Lower lobe of right lung (tissue), 2 donors: ENCODE results near the gene NOTCH2. TPM values are rescaled to one million over a fixed set of nuclear protein-coding genes. Genes with fewer than 3 reads are reported as not detected.
"Not testable (repeated sequence)": the region's sequence is repeated elsewhere in the genome, so short reads cannot be mapped to it uniquely, and the experiment has no call there.

Source experiments
- ATAC-seq, 2 donors: fragments of 200-7000 bp; cut with Tn5 transposase; one replicate each; pipeline ENCODE4 v1.9.1; 2020 to 2022; ENCODE audit warnings: mild to moderate bottlenecking in 2 of 2, moderate library complexity in 2 of 2
- DNase-seq: peaks from one replicate; pipeline ENCODE4 v3.0.0-alpha.2; 2020
- H3K27ac ChIP-seq: fragments of 200-600 bp; one replicate; pipeline ENCODE4 v1.8.0; 2022
- H3K27me3 ChIP-seq: fragments of 200-600 bp; one replicate; pipeline ENCODE4 v1.8.0; 2022; ENCODE audit warnings: low read depth
- H3K36me3 ChIP-seq: fragments of 200-600 bp; one replicate; pipeline ENCODE4 v1.8.0; 2022; ENCODE audit warnings: mild to moderate bottlenecking
- H3K4me1 ChIP-seq: fragments of 200-600 bp; one replicate; pipeline ENCODE4 v1.8.0; 2022
- H3K4me3 ChIP-seq: fragments of 200-600 bp; one replicate; pipeline ENCODE4 v1.8.0; 2022; ENCODE audit warnings: mild to moderate bottlenecking
- H3K9me3 ChIP-seq: fragments of 200-600 bp; one replicate; pipeline ENCODE4 v1.8.0; 2022
- intact Hi-C: fragments of 100-400 bp; cut with DNase I; formaldehyde crosslinking; loops from one replicate; pipeline ENCODE4 v1.11.0; 2022
- total RNA-seq: library from RNA; stranded (reverse); fragmentation: NEBNext Ultra II Directional; extraction: Animal tissue kit (Norgen Biotek cat#: 25700); gene quantifications from one replicate; pipeline ENCODE4 v1.2.1, GENCODE V29; 2021
- TF ChIP-seq, protein P1 (sequence below): fragments of 200-600 bp; IDR thresholded peaks from one replicate; pipeline ENCODE4 v1.8.0; 2022; ENCODE audit warnings: antibody characterized with exemption, mild to moderate bottlenecking
- donor health status: DM: no; HTN: yes; CAD: no; lungs with severe emphysema.

Gene NOTCH2
- total RNA-seq, 1 donor from 2014 or later: 101 TPM

DNA sequence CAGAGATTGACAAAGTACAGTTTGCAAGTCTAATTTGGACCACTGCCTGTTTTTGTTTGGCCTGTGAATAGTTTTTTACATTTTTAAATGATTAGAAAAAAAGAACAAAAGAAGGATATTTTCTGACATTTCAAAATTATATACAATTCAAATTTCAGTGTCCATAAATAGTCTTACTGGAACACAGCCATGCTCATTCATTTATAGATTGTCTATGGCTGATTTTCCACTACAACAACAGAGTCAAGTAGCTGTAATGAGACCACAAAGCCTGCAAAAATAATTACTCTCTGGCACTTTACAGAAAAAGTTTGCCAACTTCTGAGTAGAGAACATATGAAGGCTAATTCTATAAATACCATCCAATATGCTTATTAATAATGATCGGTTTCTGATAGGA is 61.1 kb downstream of the NOTCH2 start:
- H3K9me3 ChIP-seq, intact Hi-C loops, ATAC-seq, H3K4me3 ChIP-seq, H3K36me3 ChIP-seq, H3K4me1 ChIP-seq, H3K27me3 ChIP-seq, H3K27ac ChIP-seq, DNase-seq: not testable (repeated sequence)

DNA sequence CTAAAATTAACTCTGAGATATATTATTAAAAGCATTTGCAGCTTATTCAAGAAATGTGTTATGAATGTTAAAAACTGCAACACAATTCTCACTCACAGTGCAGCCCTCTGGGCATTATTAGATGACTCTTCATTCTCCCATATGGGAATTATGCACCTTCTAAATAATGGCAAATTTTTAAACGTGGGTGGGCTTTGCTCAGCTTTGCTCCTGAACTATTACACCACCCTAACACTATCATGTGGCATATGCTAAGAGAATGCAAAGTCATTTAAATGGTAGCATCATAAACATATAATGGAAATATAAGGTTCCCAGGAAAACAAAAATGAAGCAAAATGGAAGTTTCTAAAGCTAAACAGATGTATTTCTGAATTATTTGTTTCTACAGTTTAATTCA is 61.6 kb downstream of the NOTCH2 start:
- H3K27ac ChIP-seq, H3K4me3 ChIP-seq, H3K4me1 ChIP-seq, H3K9me3 ChIP-seq, DNase-seq, intact Hi-C loops, ATAC-seq, H3K27me3 ChIP-seq, H3K36me3 ChIP-seq: not testable (repeated sequence)

DNA sequence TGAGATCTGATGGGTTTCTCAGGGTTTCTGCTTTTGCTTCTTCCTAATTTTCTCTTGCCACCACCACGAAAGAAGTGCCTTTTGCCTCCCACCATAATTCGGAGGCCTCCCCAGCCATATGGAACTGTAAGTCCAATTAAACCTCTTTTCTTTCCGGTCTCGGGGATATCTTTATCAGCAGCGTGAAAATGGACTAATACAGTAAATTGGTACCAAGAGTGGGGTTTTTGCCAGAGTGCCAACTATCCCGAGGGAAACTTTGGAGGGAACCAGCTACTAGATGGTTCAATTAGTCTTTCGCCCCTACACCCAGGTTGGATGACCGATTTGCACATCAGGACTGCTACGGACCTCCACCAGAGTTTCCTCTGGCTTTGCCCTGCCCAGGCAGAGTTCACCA is 68.4 kb downstream of the NOTCH2 start:
- H3K36me3 ChIP-seq, H3K9me3 ChIP-seq, ATAC-seq, H3K4me3 ChIP-seq, DNase-seq, intact Hi-C loops, H3K27me3 ChIP-seq, H3K4me1 ChIP-seq, H3K27ac ChIP-seq: not testable (repeated sequence)

DNA sequence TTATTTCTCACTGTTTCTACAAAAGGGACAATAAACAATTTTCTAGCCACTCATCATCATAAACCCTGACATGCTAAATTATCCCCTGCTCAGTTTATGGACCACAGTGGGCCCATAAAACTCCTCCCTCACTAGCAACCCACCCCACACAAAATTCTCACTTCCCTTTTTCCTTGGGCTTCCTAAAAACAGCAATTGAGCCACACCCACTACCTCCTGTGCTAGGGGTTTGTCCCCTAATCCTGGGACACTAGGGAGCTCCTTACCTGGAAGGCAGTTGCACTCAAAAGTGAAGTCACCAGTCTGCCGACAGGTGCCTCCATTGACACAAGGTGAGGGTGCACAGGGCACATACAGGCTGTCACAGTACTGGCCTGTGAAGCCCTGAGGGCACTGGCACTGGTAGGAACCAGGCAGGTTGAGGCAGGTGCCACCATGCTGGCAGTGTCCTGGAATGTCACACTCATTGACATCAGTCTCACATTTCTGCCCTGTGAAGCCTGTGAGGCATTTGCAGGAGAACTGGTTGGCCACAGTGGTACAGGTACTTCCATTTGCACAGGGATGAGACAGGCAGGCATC is 72.6 kb downstream of the NOTCH2 start:
- H3K36me3 ChIP-seq, H3K4me1 ChIP-seq, H3K4me3 ChIP-seq, DNase-seq, ATAC-seq, H3K27me3 ChIP-seq, H3K27ac ChIP-seq, H3K9me3 ChIP-seq, intact Hi-C loops: not testable (repeated sequence)

DNA sequence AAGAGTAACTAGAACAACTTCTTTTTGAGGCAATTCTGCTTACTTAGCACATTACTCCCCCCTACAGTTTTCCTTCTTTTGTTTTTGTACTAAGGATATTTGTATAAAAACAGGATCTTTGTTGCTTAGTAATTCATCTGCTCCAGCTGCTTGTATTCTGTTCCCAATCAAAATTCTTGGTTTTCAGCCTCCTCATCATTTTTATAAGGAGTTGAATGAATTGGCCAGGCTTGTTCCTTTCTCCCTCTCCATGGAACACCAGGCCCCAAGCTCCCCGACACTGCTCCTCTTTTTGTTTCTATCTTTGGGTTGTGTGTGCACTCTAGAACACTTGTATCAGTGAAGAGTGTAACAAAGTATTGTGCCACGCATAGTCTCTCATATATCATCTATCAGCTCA is 73.5 kb downstream of the NOTCH2 start:
- DNase-seq, H3K4me1 ChIP-seq, H3K9me3 ChIP-seq, H3K36me3 ChIP-seq, intact Hi-C loops, ATAC-seq, H3K4me3 ChIP-seq, H3K27me3 ChIP-seq, H3K27ac ChIP-seq: not testable (repeated sequence)

DNA sequence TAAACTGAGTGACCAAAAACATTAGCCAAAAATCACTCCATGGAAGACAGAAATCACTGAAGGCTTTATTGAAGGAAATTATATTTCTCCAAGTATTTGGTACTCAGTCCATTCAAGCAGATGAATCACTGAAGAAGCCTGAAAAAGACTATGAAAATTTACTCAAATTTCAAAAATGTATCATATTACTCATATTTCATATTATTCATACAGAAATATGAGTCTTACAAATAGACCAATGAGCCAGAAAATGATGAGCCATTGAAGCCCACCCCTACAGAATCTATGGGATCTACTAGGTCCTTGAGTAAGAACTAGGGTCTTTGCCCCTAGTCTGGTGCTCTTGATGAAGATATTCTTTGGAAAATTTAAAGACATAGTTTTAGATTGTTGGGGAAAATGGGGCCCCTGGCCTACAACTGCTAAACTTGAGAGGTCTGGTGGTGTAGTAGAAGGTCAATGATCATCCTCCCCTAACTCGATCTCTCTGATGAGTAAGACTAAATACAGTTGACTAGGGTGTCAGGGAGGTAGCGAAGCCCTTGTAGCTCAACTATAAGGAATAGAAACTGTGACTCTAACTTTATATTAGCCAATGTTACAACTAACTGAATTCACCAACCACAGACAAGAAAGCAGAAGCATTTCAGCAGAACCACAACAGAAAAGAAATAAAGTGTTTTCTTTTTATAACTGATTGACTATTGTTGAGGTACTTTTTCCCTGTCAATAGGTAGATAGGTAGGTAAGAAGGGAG is 81.0 kb downstream of the NOTCH2 start:
- Histone ChIP-seq H3K27me3 (no peaks in the 10 kb centered on the region), H3K36me3 (peaks cover 22% of the 10 kb centered on the region), H3K9me3 (no peaks in the 10 kb centered on the region), H3K4me3 (no peak overlapping the region), H3K27ac (no peak overlapping the region), H3K4me1 (peaks cover 19% of the 10 kb centered on the region)
- ATAC-seq: peak; percentile 59 to 71
- intact Hi-C loops: no loop called here
- DNase-seq: no peak
- TF ChIP-seq, protein P1, sequence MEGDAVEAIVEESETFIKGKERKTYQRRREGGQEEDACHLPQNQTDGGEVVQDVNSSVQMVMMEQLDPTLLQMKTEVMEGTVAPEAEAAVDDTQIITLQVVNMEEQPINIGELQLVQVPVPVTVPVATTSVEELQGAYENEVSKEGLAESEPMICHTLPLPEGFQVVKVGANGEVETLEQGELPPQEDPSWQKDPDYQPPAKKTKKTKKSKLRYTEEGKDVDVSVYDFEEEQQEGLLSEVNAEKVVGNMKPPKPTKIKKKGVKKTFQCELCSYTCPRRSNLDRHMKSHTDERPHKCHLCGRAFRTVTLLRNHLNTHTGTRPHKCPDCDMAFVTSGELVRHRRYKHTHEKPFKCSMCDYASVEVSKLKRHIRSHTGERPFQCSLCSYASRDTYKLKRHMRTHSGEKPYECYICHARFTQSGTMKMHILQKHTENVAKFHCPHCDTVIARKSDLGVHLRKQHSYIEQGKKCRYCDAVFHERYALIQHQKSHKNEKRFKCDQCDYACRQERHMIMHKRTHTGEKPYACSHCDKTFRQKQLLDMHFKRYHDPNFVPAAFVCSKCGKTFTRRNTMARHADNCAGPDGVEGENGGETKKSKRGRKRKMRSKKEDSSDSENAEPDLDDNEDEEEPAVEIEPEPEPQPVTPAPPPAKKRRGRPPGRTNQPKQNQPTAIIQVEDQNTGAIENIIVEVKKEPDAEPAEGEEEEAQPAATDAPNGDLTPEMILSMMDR: no peak

DNA sequence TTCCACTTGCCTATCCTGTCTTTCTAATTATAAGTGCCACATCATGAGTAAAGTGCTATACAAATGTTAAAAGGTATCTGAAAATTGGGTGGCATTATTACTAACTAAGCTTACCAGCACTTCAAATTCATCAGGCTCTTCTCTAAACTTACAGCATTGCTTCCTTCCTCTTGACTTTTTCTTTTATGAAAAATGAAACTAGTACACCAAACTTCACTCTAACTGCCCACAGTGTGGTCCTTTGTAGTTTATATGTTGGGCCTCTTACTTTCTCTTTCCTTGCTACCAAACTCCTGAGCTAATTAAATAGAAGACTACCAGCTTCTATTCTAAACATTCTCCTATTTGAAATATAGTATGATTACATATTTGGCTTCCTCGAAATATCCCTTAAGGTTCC is 81.8 kb downstream of the NOTCH2 start:
- Histone ChIP-seq H3K36me3 (peaks cover 22% of the 10 kb centered on the region), H3K27ac (no peak overlapping the region), H3K27me3 (no peaks in the 10 kb centered on the region), H3K4me3 (no peak overlapping the region), H3K9me3 (no peaks in the 10 kb centered on the region), H3K4me1 (peaks cover 19% of the 10 kb centered on the region)
- ATAC-seq (peak in 1 of 2 donors; percentile 40), DNase-seq (no peak)
- intact Hi-C loops: no loop called here
- TF ChIP-seq, protein P1: no peak

DNA sequence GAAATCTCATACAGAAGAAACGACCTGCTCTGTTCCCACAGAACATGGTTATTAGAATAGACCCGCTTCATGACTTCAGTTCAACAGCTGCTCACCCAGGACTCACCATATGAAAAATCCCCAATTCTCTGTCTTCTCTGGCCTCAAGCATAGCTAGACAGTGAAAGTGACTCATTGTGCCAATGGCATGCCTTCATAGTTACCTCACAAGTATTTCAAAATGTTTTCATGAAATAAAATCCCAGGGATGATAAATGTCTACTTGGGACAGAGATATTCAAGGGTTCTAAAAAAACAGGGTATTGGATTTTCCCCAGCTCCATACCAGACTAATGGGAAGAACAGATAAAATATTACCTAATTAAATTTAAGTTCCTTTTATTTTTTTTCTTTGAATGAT is 82.3 kb downstream of the NOTCH2 start:
- Histone ChIP-seq H3K36me3 (peaks cover 22% of the 10 kb centered on the region), H3K4me1 (peaks cover 24% of the 10 kb centered on the region), H3K9me3 (no peaks in the 10 kb centered on the region), H3K4me3 (no peak overlapping the region), H3K27me3 (no peaks in the 10 kb centered on the region), H3K27ac (peak overlapping the region; percentile 4)
- DNase-seq (no peak), ATAC-seq (peak in 1 of 2 donors; percentile 72)
- intact Hi-C loops: no loop called here
- TF ChIP-seq, protein P1: no peak
